Osteocyte (in vitro differentiated cells): ENCODE data around the gene APBB2. TPM values are rescaled to one million over a fixed set of nuclear protein-coding genes. Genes with fewer than 3 reads are reported as not detected.

Experiments used
- DNase-seq: peaks from one replicate; pipeline ENCODE4 v3.0.0; 2021; ENCODE audit warnings: mixed read lengths; ENCODE audit not compliant: unreplicated experiment; ENCODE audit errors: extremely low spot score
- H3K27ac Mint-ChIP-seq: one replicate; pipeline ENCODE4 v1.8.0; 2021; ENCODE audit warnings: mild to moderate bottlenecking, mixed read lengths; ENCODE audit not compliant: unreplicated experiment
- H3K27me3 Mint-ChIP-seq: one replicate; pipeline ENCODE4 v1.8.0; 2021; ENCODE audit warnings: mixed read lengths; ENCODE audit not compliant: unreplicated experiment
- H3K36me3 Mint-ChIP-seq: one replicate; pipeline ENCODE4 v1.8.0; 2021; ENCODE audit warnings: mixed read lengths; ENCODE audit not compliant: unreplicated experiment
- H3K4me1 Mint-ChIP-seq: one replicate; pipeline ENCODE4 v1.8.0; 2021; ENCODE audit warnings: mixed read lengths; ENCODE audit not compliant: unreplicated experiment
- H3K4me3 Mint-ChIP-seq: one replicate; pipeline ENCODE4 v1.8.0; 2021; ENCODE audit warnings: mild to moderate bottlenecking, moderate library complexity, mixed read lengths; ENCODE audit not compliant: unreplicated experiment
- H3K9me3 Mint-ChIP-seq: one replicate; pipeline ENCODE4 v1.8.0; 2021; ENCODE audit warnings: mixed read lengths; ENCODE audit not compliant: unreplicated experiment
- total RNA-seq: library from RNA; stranded (reverse); gene quantifications from 2 replicates; pipeline ENCODE4 v1.2.1, GENCODE V29; 2021
- TF ChIP-seq, protein P1 (sequence below): fragments of 200-600 bp; sonication (generic); IDR thresholded peaks from 2 replicates; pipeline ENCODE4 v1.5.0; 2021; ENCODE audit warnings: antibody characterized with exemption, mild to moderate bottlenecking, moderate library complexity

The APBB2 gene
- total RNA-seq, 1 donor from 2014 or later = 56.2 TPM

DNA sequence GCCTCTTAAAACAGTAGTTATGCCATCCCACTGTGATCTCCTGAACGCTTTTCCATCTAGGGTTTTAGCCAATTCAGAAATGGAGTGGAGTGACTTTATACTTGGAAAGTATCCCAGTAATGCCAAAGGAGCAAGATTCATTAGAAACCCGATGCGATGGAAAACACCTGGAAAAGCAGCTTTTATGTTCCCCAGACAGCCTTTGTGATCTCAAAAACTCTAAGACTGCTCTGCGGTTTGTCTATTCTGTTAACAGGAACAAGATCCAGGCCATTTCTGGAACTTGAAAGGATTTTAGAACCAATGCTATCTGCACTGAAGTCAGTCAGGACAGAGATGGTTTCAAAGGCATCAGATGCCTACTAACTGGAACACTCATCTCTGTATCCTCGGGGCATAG is 145.1 kb downstream of the APBB2 start:
- Mint-ChIP-seq H3K9me3 (no peaks in the 10 kb centered on the region), H3K4me1 (peaks cover 59% of the 10 kb centered on the region), H3K36me3 (peaks cover 7% of the 10 kb centered on the region), H3K27me3 (no peaks in the 10 kb centered on the region), H3K4me3 (no peak overlapping the region), H3K27ac (no peak overlapping the region)
- no peak for DNase-seq
- TF ChIP-seq, protein P1, sequence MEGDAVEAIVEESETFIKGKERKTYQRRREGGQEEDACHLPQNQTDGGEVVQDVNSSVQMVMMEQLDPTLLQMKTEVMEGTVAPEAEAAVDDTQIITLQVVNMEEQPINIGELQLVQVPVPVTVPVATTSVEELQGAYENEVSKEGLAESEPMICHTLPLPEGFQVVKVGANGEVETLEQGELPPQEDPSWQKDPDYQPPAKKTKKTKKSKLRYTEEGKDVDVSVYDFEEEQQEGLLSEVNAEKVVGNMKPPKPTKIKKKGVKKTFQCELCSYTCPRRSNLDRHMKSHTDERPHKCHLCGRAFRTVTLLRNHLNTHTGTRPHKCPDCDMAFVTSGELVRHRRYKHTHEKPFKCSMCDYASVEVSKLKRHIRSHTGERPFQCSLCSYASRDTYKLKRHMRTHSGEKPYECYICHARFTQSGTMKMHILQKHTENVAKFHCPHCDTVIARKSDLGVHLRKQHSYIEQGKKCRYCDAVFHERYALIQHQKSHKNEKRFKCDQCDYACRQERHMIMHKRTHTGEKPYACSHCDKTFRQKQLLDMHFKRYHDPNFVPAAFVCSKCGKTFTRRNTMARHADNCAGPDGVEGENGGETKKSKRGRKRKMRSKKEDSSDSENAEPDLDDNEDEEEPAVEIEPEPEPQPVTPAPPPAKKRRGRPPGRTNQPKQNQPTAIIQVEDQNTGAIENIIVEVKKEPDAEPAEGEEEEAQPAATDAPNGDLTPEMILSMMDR = no peak

DNA sequence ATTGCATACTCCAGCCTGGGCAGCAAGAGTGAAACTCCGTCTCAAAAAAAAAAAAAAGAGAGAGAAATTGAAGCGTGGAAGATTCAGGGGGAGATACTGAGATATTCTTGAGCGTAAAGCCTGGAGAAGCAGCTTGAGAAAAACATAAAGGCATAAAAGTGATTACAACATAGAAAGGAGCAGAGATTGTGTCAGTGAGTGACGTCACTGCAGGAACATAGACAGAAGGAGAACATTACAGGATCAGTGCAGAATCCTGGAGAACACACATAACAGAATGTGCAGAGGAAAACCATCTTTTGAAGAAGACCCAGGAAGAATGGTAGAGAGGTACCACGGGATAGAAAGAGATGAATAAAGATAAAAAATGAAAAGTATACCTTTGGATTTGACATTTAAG is 147.0 kb downstream of the APBB2 start:
- H3K4me1 Mint-ChIP-seq = peaks cover 54% of the 10 kb centered on the region
- TF ChIP-seq, protein P1 = no peak
- no peak overlapping the region for H3K4me3 Mint-ChIP-seq
- H3K27me3 Mint-ChIP-seq = no peaks in the 10 kb centered on the region
- H3K9me3 Mint-ChIP-seq = no peaks in the 10 kb centered on the region
- no peak overlapping the region for H3K27ac Mint-ChIP-seq
- H3K36me3 Mint-ChIP-seq = no peaks in the 10 kb centered on the region
- no peak for DNase-seq

DNA sequence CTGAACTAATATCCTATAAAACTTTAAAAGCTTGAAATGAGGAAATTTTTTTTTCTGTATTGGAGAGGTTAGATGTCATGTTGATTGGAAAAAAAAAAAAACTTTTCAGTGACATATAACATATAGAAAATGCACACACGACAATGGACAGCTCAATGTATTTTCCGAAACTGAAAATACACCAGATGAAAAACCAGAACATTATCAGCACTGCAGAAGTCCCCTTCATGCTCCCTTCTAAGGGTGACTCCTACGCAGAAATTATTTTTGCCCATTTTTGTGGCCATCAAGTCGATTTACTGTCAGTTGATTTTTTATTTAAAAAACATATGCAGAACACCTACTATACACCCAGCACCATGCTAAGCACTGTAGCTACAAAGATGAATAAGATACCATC is 148.3 kb downstream of the APBB2 start:
- Mint-ChIP-seq H3K4me1 (peaks cover 54% of the 10 kb centered on the region), H3K27me3 (no peaks in the 10 kb centered on the region), H3K9me3 (no peaks in the 10 kb centered on the region), H3K27ac (no peak overlapping the region), H3K36me3 (no peaks in the 10 kb centered on the region), H3K4me3 (no peak overlapping the region)
- no peak for DNase-seq
- TF ChIP-seq, protein P1 = no peak

DNA sequence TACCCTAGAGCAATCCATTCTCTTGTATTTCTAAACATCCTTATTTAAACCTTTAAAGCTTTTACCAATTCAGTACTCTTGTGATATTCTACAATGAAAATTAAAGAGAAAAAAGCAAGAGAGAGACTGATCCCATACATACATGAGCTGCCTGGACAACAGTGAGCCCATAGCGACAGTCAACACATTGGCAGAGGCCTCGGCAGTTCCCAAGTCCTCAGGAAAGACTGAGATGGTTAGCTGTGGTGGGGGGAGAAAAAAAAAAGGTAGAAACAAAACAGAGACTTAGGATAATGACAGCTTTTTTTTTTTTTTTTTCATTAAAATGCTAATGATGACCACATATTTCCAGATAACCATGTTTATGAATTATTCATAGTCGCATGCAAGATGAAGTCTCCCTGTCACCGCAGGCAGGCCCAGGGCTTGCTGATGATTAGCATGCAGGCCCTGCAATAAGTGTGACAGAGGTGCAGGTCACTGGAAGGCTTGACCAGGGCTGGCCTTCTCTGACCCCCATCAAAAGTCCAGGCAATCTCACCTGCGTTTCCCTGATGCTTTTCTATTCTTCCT is 148.8 kb downstream of the APBB2 start:
- DNase-seq = no peak
- no peaks in the 10 kb centered on the region for H3K36me3 Mint-ChIP-seq
- no peak overlapping the region for H3K27ac Mint-ChIP-seq
- H3K4me1 Mint-ChIP-seq = peaks cover 54% of the 10 kb centered on the region
- no peaks in the 10 kb centered on the region for H3K27me3 Mint-ChIP-seq
- no peaks in the 10 kb centered on the region for H3K9me3 Mint-ChIP-seq
- TF ChIP-seq, protein P1 = no peak
- H3K4me3 Mint-ChIP-seq = no peak overlapping the region

DNA sequence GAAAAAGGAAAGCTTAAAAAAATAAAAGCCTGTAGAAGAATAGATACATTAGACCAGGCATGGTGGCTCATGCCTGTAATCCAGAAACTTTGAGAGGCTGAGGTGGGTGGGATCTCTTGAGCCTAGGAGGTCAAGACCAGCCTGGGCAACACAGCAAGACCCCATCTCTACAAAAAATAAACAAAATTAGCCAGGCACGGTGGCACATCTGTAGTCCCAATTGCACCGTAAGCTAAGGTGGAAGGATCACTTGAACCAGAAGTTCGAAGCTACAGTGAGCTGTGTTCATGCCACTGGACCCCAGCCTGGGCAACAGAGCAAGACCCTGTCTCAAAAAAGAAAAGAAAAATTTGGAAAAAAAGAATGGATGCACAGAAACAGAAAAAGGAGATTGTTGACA is 149.4 kb downstream of the APBB2 start:
- Mint-ChIP-seq H3K4me1 (peaks cover 54% of the 10 kb centered on the region), H3K9me3 (no peaks in the 10 kb centered on the region), H3K4me3 (no peak overlapping the region), H3K36me3 (no peaks in the 10 kb centered on the region), H3K27ac (peak overlapping the region; percentile 45), H3K27me3 (no peaks in the 10 kb centered on the region)
- TF ChIP-seq, protein P1 = no peak
- DNase-seq = no peak
